HG03108 (cell line): ENCODE measurements around the gene CAPN8.

Experiments
- ATAC-seq: cut with Tn5 transposase; IDR thresholded peaks from one replicate; pipeline ENCODE4 v1.9.1; 2021; ENCODE audit warnings: moderate library complexity; ENCODE audit not compliant: unreplicated experiment

Gene CAPN8

GRCh38 chr1:223665592-223666312, at the start of gene CAPN8:
TSS of gene CAPN8 (minus strand) at chr1:223665701. CDS start at chr1:223665646, 55 bp downstream.
- no peak for ATAC-seq

DNA sequence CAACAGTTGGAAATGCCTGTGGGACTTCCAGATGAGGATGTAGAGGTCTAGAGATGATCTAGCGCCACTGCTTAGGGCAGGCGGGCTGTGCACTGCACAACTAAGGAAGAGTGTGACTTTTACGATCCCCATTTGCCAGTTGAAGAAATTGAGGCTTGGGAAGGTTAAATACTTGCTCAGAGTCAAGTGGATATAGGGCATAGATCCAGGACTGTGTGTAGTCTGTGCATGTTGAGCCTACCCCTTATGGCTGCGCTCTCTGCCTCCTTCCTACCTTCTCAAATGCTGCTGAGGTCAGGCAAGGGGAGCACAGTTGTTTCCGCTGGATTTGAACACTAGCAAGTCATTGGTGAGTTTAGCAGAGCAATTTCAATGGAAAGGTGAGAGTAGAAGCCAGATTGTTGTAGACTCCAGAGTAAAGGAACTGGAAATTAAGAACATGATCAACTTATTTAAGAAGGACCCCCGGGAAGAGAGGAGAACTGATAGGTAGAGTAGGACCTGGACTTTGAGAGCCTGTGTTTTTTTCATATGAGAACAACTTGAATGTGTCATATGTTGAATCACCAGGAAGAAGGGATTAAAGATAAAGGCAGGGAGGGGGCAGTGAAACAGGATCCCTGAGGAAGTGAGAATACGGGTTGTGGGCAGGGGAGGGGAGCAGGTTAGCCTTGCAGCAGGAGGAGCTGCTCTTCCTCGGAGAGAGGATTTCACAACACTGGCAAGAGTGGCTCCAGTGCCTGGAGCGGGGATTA, 49.5 kb upstream of the CAPN8 start:
- ATAC-seq: no peak

DNA sequence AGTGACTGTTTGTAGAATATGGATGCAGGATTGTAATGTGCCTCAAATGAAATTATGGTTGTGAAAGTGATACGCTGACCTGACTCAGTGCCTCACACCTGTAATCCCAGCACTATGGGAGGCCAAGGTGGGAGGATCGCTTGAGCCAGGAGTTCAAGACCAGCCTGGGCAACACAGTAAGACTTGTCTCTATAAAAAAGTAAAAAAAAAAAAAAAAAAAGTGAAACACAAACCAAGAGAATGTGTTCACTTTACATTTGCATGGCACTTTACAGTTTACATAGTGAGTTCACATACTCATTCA, 48.9 kb upstream of the CAPN8 start:
- ATAC-seq: no peak

DNA sequence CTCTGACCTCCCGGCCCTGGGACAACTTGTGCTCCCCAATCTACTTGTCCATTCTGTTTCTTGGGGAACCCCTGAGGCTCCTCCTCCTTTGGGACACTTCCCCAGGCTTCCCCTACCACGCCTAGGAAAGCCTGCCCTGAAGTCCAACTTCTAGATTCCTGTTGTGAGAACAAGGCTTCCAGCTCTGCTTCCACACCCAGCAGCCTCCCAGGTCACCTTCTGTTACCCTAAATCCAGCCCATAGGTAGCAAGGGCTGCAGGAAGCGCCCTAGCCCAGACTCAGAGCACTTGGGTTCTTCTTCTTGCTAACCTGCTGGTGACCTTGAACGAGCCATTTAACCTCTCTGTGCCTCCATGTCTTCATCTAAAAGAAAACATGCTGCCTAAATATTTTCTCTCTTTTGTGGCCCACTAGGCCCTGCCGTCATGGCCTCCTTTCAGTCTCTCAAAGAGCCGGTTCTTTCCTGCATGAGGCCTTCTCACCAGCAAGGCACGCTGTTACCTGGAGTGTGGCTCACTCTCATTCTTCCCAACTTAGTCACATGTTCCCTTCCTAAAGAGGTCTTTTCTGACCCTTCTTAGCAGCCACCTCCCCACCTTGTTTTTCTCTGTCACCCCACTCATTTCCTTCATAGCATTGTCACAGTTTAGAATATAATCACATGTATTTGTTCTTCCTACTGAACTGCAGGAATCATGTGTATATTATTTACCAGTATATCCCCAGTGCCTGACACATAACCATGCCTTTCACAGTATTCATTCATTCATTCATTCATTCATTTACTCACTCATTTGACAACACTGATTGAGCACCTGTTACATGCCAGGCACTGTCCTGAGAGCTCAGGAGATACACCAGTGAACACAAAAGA, 48.3 kb upstream of the CAPN8 start:
- ATAC-seq: no peak

GRCh38 chr1:223712850-223713474, 47.5 kb upstream of the CAPN8 start:
- peak; percentile 24 for ATAC-seq

DNA sequence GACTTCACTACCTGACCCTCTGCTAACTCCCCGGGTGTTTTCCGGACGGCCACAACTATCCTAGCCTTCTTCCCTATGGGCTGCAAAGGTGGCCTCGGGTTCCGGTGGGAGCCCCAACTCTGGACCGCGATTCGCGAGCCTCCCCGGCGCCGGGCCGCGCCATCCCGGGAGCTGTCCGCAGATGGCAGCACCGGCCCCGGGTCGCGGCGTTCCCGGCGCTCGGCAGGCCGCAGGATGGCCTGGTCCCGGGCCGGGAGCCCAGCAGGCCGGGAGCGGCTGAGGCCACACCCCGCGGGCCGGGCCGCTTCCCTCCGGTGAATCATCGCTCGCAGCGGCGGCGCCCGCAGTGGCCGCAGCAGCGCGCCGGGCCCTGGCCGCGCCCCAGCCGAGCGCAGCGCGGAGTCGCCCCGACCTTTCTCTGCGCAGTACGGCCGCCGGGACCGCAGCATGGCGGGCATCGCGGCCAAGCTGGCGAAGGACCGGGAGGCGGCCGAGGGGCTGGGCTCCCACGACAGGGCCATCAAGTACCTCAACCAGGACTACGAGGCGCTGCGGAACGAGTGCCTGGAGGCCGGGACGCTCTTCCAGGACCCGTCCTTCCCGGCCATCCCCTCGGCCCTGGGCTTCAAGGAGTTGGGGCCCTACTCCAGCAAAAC, 46.8 kb upstream of the CAPN8 start, which contains the start of gene CAPN2:
Gene CAPN2, plus strand, starts transcription at position 346 of the 656 bp plus-strand sequence. Its CDS starts 102 bp downstream, at position 448.
- ATAC-seq: peak; percentile 61

DNA sequence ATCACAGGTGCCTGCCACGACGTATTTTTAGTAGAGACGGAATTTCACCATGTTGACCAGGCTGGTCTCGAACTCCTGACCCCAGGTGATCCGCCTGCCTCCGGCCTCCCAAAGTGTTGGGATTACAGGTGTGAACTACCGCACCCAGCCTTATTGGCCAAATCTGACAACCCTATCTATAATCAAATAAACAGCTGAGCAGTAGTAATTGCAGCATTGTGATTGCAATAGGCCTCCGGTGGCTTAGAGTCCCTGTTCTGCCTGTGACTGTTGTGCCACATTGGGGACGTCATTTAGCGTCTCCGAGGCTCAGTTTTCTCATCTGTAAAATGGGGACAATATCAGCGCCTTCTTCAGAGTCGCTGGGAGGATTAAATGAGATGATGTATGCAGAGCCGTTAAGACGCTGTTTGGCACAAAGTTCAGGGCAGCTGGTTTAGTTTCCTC, 46.3 kb upstream of the CAPN8 start:
- no peak for ATAC-seq

- no peak for ATAC-seq
Observed at GRCh38 chr1:223711173-223711572, 45.7 kb upstream of the CAPN8 start.

GRCh38 chr1:223710179-223711133, 45.0 kb upstream of the CAPN8 start:
- ATAC-seq: no peak

GRCh38 chr1:223709598-223709997, 44.1 kb upstream of the CAPN8 start:
- ATAC-seq: no peak

DNA sequence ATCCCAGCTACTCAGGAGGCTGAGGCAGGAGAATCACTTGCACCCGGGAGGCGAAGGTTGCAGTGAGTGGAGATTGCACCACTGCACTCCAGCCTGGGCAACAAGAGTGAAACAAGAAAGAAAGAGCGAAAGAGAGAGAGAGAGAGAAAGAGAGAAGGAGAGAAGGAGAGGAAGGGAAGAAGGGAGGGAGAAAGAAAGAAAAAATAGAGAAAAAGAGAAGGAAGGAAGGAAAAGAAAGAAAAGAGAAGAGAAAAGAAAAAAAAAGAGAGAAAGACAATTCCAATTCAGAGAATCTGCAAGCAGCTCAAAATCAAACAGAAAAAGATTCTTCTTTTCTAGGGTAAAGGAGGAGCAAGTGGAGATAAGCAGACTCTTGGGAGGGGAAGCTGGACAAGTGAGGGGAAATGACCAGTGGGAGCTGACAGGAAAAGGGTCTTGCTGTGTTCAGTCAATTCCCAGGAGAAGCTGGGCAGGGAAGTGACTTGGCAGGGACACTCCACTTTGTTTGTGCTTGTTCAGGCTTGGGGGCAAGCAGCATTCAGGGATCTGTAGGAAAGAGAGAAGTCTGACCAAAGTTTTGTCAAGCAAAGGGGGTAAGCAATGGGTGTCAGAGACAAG, 43.3 kb upstream of the CAPN8 start:
- ATAC-seq: no peak

GRCh38 chr1:223708001-223708359, 42.5 kb upstream of the CAPN8 start:
- no peak for ATAC-seq

GRCh38 chr1:223707256-223708000, 41.9 kb upstream of the CAPN8 start:
- ATAC-seq: no peak

GRCh38 chr1:223706077-223706973, 40.8 kb upstream of the CAPN8 start:
- ATAC-seq: no peak

- no peak for ATAC-seq
Observed at GRCh38 chr1:223704921-223705878, 39.7 kb upstream of the CAPN8 start.

- no peak for ATAC-seq
Observed at GRCh38 chr1:223703668-223704013, 38.1 kb upstream of the CAPN8 start.
